ENCODE results near the gene SPIRE1.

The SPIRE1 gene

DNA sequence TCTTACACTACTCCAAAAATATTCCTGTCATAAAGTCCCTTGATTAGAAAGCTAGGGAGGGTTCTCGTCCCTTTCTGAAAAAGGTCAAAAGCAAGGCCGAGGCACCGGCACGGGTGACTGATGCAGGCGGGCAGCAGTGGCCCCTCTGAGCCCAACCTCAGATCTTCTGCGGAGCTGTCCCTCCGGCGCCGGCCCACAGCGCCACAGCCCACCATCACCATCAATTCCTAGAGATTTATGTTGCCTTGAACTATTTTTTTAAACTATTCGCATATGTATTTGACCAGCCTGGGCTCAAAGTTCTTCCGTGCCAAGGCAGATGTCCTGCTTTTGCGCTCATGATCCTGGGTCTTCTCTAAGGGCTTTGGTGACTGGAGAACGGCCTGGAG lies 223.4 kb downstream of the SPIRE1 start:
- Mint-ChIP-seq H3K27ac (no peak overlapping the region), H3K4me3 (no peak overlapping the region), H3K36me3 (peaks cover 14 to 15% of the 10 kb centered on the region in 2 donors), H3K9me3 (peaks cover 0 to 4% of the 10 kb centered on the region in 2 donors), H3K27me3 (no peaks in the 10 kb centered on the region), H3K4me1 (no peaks in the 10 kb centered on the region)
- ATAC-seq (replicated peaks) (no peak), DNase-seq (no peak)

- Mint-ChIP-seq H3K27me3 (no peaks in the 10 kb centered on the region), H3K4me3 (no peak overlapping the region), H3K9me3 (peaks cover 0 to 4% of the 10 kb centered on the region in 2 donors), H3K27ac (no peak overlapping the region), H3K36me3 (peaks cover 14 to 15% of the 10 kb centered on the region in 2 donors), H3K4me1 (no peaks in the 10 kb centered on the region)
- DNase-seq (no peak), ATAC-seq (replicated peaks) (no peak)
Observed at GRCh38 chr18:12433829-12434540, 223.9 kb downstream of the SPIRE1 start.

- ATAC-seq (replicated peaks) = no peak
- Mint-ChIP-seq H3K9me3 (peaks cover 0 to 4% of the 10 kb centered on the region in 2 donors), H3K27ac (no peak overlapping the region), H3K4me1 (no peaks in the 10 kb centered on the region), H3K4me3 (no peak overlapping the region), H3K27me3 (no peaks in the 10 kb centered on the region), H3K36me3 (peaks cover 14 to 17% of the 10 kb centered on the region in 2 donors)
- DNase-seq = no peak
Observed at GRCh38 chr18:12432881-12433280, 225.0 kb downstream of the SPIRE1 start.

DNA sequence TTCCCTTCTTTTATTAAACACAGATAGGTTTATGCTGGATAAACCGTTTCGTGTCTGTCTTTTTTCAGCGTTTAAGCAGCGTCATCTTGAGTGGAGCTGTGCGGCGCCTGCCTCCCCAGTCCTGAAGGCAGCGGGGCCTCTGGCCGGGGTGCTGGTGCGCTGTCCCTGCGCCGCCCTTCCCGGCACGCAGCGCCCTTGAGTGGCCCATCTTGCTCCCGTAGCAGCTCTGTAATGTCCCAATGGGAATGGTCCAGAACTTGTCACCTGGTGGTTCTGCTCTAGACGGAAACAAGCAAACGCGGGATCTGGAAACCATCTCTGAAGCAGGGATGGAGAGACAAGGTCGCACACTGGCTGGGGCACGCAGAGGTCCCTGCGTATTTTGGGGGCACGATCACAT lies 225.7 kb downstream of the SPIRE1 start:
- H3K4me1 Mint-ChIP-seq = no peaks in the 10 kb centered on the region
- DNase-seq = no peak
- no peak overlapping the region for H3K27ac Mint-ChIP-seq
- no peaks in the 10 kb centered on the region for H3K27me3 Mint-ChIP-seq
- H3K36me3 Mint-ChIP-seq = peaks cover 14 to 17% of the 10 kb centered on the region in 2 donors
- H3K4me3 Mint-ChIP-seq = no peak overlapping the region
- ATAC-seq (replicated peaks) = no peak
- H3K9me3 Mint-ChIP-seq = peaks cover 0 to 4% of the 10 kb centered on the region in 2 donors

GRCh38 chr18:12431561-12431960 lies 226.3 kb downstream of the SPIRE1 start:
- no peak overlapping the region for H3K4me3 Mint-ChIP-seq
- no peaks in the 10 kb centered on the region for H3K27me3 Mint-ChIP-seq
- no peak for DNase-seq
- no peak overlapping the region for H3K27ac Mint-ChIP-seq
- no peaks in the 10 kb centered on the region for H3K4me1 Mint-ChIP-seq
- ATAC-seq (replicated peaks) = no peak
- H3K9me3 Mint-ChIP-seq = peaks cover 0 to 4% of the 10 kb centered on the region in 2 donors
- H3K36me3 Mint-ChIP-seq = peaks cover 17 to 19% of the 10 kb centered on the region in 2 donors

- H3K4me3 Mint-ChIP-seq = no peak overlapping the region
- no peaks in the 10 kb centered on the region for H3K27me3 Mint-ChIP-seq
- no peak overlapping the region for H3K27ac Mint-ChIP-seq
- DNase-seq = no peak
- H3K36me3 Mint-ChIP-seq = peaks cover 17 to 19% of the 10 kb centered on the region in 2 donors
- H3K9me3 Mint-ChIP-seq = peaks cover 0 to 4% of the 10 kb centered on the region in 2 donors
- H3K4me1 Mint-ChIP-seq = no peaks in the 10 kb centered on the region
- no peak for ATAC-seq (replicated peaks)
Observed at GRCh38 chr18:12430137-12430990, 227.5 kb downstream of the SPIRE1 start.

- DNase-seq = no peak
- H3K27ac Mint-ChIP-seq = no peak overlapping the region
- no peak overlapping the region for H3K4me3 Mint-ChIP-seq
- no peaks in the 10 kb centered on the region for H3K4me1 Mint-ChIP-seq
- no peaks in the 10 kb centered on the region for H3K27me3 Mint-ChIP-seq
- peaks cover 16 to 19% of the 10 kb centered on the region in 2 donors for H3K36me3 Mint-ChIP-seq
- peaks cover 0 to 4% of the 10 kb centered on the region in 2 donors for H3K9me3 Mint-ChIP-seq
- ATAC-seq (replicated peaks) = no peak
Observed at GRCh38 chr18:12429556-12429955, 228.4 kb downstream of the SPIRE1 start.

GRCh38 chr18:12428923-12429322 lies 229.0 kb downstream of the SPIRE1 start:
- Mint-ChIP-seq H3K27me3 (no peaks in the 10 kb centered on the region), H3K4me1 (no peaks in the 10 kb centered on the region), H3K36me3 (peaks cover 11 to 14% of the 10 kb centered on the region in 2 donors), H3K27ac (no peak overlapping the region), H3K4me3 (no peak overlapping the region), H3K9me3 (peaks cover 0 to 1% of the 10 kb centered on the region in 2 donors)
- no peak for ATAC-seq (replicated peaks)
- DNase-seq = no peak

GRCh38 chr18:12426924-12427323 lies 231.0 kb downstream of the SPIRE1 start:
- H3K27me3 Mint-ChIP-seq = peaks cover 0 to 6% of the 10 kb centered on the region in 2 donors
- no peak overlapping the region for H3K27ac Mint-ChIP-seq
- H3K4me3 Mint-ChIP-seq = no peak overlapping the region
- H3K4me1 Mint-ChIP-seq = peaks cover 0 to 3% of the 10 kb centered on the region in 2 donors
- H3K36me3 Mint-ChIP-seq = peaks cover 3 to 13% of the 10 kb centered on the region in 2 donors
- DNase-seq = no peak
- no peaks in the 10 kb centered on the region for H3K9me3 Mint-ChIP-seq
- ATAC-seq (replicated peaks) = no peak

DNA sequence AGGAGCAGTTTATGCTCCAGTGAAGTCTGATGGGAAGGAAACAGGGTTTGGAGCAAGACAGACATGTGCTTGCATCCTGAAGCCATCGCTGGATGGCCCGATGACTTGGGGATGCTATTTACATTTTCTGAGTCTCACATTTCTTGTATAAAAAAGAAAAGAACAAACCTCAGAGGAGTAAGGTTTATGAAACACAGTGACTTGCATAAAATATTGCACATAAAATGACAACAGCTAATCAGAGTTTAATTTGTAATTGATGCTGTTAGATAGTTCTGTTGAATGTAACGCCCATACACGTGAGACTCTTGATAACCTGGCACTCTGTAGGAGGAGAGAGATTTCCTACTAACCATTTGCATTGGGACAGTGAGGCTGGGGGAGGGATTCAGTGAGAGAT lies 233.7 kb downstream of the SPIRE1 start:
- Mint-ChIP-seq H3K36me3 (peaks cover 6 to 17% of the 10 kb centered on the region in 2 donors), H3K4me3 (no peak overlapping the region), H3K9me3 (no peaks in the 10 kb centered on the region), H3K27ac (no peak overlapping the region), H3K27me3 (peaks cover 6 to 7% of the 10 kb centered on the region in 2 donors), H3K4me1 (peaks cover 12 to 16% of the 10 kb centered on the region in 2 donors)
- DNase-seq (no peak), ATAC-seq (replicated peaks) (no peak)

DNA sequence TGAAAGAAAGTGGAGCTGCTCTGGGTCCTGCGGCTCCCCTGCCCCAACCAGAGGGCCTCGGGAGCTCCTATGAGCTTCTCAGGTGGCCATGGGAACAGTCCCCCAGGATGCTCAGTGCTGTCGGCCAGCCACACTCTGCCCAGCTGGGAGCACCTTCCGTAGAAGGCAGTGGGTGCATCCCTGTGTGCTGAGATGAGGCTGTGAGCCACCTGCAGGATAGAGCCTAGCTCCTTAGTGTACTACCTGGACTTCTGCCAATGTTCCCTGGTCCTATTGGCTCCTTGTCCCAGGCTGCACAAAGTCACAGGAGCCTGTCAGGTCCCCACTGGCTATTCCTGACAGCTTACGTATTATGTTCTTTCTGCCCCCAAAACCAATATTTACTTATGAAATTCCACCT lies 234.1 kb downstream of the SPIRE1 start:
- Mint-ChIP-seq H3K36me3 (peaks cover 6 to 17% of the 10 kb centered on the region in 2 donors), H3K27me3 (peaks cover 6 to 7% of the 10 kb centered on the region in 2 donors), H3K9me3 (no peaks in the 10 kb centered on the region), H3K27ac (no peak overlapping the region), H3K4me3 (no peak overlapping the region), H3K4me1 (peaks cover 12 to 16% of the 10 kb centered on the region in 2 donors)
- DNase-seq (no peak), ATAC-seq (replicated peaks) (no peak)

DNA sequence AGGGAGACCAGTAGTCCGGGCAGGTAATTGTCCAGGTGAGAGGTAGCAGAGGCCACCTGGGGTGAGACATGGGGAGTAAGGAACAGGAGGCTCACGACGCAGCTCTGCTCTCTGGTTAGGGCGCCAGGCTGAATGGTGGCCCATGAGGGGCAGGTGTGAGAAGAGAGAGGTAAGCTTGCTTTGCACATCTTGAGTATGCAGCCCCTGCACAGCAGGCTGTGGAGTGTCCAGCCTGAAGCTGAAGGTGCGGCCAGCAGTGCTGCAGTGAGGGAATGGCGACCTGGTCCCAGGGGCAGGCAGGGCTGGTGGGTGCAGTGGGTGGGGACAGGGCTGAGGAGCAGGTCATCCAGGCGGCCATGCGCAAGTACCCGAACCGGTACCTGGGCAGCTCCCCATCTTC lies 234.5 kb downstream of the SPIRE1 start:
- H3K4me1 Mint-ChIP-seq = peaks cover 12 to 16% of the 10 kb centered on the region in 2 donors
- H3K9me3 Mint-ChIP-seq = no peaks in the 10 kb centered on the region
- H3K27me3 Mint-ChIP-seq = peaks cover 6 to 7% of the 10 kb centered on the region in 2 donors
- no peak overlapping the region for H3K4me3 Mint-ChIP-seq
- no peak for ATAC-seq (replicated peaks)
- peaks cover 6 to 14% of the 10 kb centered on the region in 2 donors for H3K36me3 Mint-ChIP-seq
- DNase-seq = no peak
- H3K27ac Mint-ChIP-seq = no peak overlapping the region

GRCh38 chr18:12422936-12423335 lies 235.0 kb downstream of the SPIRE1 start:
- Mint-ChIP-seq H3K27me3 (peaks cover 6 to 7% of the 10 kb centered on the region in 2 donors), H3K4me1 (peaks cover 12 to 16% of the 10 kb centered on the region in 2 donors), H3K36me3 (peaks cover 6 to 13% of the 10 kb centered on the region in 2 donors), H3K27ac (no peak overlapping the region), H3K4me3 (no peak overlapping the region), H3K9me3 (no peaks in the 10 kb centered on the region)
- DNase-seq (no peak), ATAC-seq (replicated peaks) (no peak)

DNA sequence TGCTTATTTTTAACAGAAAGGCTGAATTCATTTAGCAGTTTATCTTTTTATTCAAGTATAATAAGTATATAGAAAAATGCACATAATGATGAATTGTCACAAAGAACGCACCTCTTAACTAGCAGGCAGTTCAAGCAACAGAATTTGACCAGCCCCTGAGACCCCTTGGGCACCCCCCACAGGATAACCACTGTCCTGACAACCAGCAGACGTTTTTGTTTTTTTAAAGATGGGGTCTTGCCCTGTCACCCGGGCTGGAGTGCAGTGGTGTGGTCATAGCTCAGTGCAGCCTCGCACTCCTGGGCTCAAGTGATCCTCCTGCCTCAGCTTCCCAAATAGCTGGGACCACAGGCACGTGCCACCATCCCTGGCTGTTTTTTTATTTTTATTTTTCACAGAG lies 236.2 kb downstream of the SPIRE1 start:
- H3K27ac Mint-ChIP-seq = no peak overlapping the region
- peaks cover 4 to 12% of the 10 kb centered on the region in 2 donors for H3K36me3 Mint-ChIP-seq
- DNase-seq = no peak
- H3K27me3 Mint-ChIP-seq = peaks cover 6 to 7% of the 10 kb centered on the region in 2 donors
- H3K9me3 Mint-ChIP-seq = no peaks in the 10 kb centered on the region
- no peak for ATAC-seq (replicated peaks)
- H3K4me1 Mint-ChIP-seq = peaks cover 12 to 16% of the 10 kb centered on the region in 2 donors
- H3K4me3 Mint-ChIP-seq = no peak overlapping the region
